Lower lobe of right lung (tissue), 2 donors: ENCODE measurements around the gene CIAO2B. TPM values are rescaled to one million over a fixed set of nuclear protein-coding genes. Genes with fewer than 3 reads are reported as not detected.

Experiments used
- ATAC-seq, 2 donors: fragments of 200-7000 bp; cut with Tn5 transposase; one replicate each; pipeline ENCODE4 v1.9.1; 2020 to 2022; ENCODE audit warnings: mild to moderate bottlenecking in 2 of 2, moderate library complexity in 2 of 2
- DNase-seq: peaks from one replicate; pipeline ENCODE4 v3.0.0-alpha.2; 2020
- H3K27ac ChIP-seq: fragments of 200-600 bp; one replicate; pipeline ENCODE4 v1.8.0; 2022
- H3K27me3 ChIP-seq: fragments of 200-600 bp; one replicate; pipeline ENCODE4 v1.8.0; 2022; ENCODE audit warnings: low read depth
- H3K36me3 ChIP-seq: fragments of 200-600 bp; one replicate; pipeline ENCODE4 v1.8.0; 2022; ENCODE audit warnings: mild to moderate bottlenecking
- H3K4me1 ChIP-seq: fragments of 200-600 bp; one replicate; pipeline ENCODE4 v1.8.0; 2022
- H3K4me3 ChIP-seq: fragments of 200-600 bp; one replicate; pipeline ENCODE4 v1.8.0; 2022; ENCODE audit warnings: mild to moderate bottlenecking
- H3K9me3 ChIP-seq: fragments of 200-600 bp; one replicate; pipeline ENCODE4 v1.8.0; 2022
- intact Hi-C: fragments of 100-400 bp; cut with DNase I; formaldehyde crosslinking; loops from one replicate; pipeline ENCODE4 v1.11.0; 2022
- total RNA-seq: library from RNA; stranded (reverse); fragmentation: NEBNext Ultra II Directional; extraction: Animal tissue kit (Norgen Biotek cat#: 25700); gene quantifications from one replicate; pipeline ENCODE4 v1.2.1, GENCODE V29; 2021
- TF ChIP-seq, protein P1 (sequence below): fragments of 200-600 bp; IDR thresholded peaks from one replicate; pipeline ENCODE4 v1.8.0; 2022; ENCODE audit warnings: antibody characterized with exemption, mild to moderate bottlenecking
- donor health status: DM: no; HTN: yes; CAD: no; lungs with severe emphysema.

Gene CIAO2B
- total RNA-seq, 1 donor from 2014 or later: 76.8 TPM

DNA sequence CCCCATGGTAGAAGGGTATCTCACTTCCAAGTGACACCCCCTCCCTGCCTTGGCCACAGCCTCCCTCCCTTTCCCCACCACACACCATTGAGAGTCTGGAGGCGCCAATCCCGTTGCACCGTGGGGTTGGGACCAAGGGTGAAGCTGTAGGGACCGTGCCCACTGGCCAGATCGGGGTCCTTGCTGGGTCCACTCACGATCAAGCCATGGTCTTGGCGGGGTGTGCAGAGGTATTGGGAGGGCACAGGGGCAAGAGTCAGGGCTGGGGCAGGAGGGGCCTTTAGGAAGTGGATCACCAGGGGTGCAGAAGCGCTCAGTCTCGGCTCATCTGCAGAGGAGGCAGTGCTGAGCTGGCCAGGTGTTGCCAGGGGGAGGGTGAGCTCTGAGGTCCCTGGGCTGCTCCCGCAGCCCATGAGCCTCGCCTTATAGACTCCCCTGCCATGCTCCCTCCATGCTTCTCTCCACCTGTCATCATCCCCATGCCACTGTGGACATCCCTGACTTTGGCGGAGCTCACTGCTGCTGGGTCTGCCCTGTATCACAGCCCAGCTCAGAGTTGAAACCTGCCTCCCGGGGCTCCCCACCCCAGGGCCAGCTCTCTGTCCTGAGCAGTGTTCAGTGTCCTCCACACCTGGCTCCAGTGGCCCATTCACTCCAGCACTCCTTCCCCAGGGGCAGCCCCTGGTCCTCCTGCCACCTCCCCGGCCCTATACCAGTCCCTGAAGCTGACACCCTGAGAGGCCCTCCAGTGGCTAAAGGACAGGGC is 23.8 kb downstream of the CIAO2B start:
- DNase-seq: peak; percentile 24
- ATAC-seq: no peak
- intact Hi-C loops: no loop called here
- H3K4me1 ChIP-seq: peaks cover 8% of the 10 kb centered on the region
- H3K4me3 ChIP-seq: no peak overlapping the region
- no peaks in the 10 kb centered on the region for H3K36me3 ChIP-seq
- TF ChIP-seq, protein P1, sequence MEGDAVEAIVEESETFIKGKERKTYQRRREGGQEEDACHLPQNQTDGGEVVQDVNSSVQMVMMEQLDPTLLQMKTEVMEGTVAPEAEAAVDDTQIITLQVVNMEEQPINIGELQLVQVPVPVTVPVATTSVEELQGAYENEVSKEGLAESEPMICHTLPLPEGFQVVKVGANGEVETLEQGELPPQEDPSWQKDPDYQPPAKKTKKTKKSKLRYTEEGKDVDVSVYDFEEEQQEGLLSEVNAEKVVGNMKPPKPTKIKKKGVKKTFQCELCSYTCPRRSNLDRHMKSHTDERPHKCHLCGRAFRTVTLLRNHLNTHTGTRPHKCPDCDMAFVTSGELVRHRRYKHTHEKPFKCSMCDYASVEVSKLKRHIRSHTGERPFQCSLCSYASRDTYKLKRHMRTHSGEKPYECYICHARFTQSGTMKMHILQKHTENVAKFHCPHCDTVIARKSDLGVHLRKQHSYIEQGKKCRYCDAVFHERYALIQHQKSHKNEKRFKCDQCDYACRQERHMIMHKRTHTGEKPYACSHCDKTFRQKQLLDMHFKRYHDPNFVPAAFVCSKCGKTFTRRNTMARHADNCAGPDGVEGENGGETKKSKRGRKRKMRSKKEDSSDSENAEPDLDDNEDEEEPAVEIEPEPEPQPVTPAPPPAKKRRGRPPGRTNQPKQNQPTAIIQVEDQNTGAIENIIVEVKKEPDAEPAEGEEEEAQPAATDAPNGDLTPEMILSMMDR: no peak
- H3K27me3 ChIP-seq: no peaks in the 10 kb centered on the region
- no peaks in the 10 kb centered on the region for H3K9me3 ChIP-seq
- no peak overlapping the region for H3K27ac ChIP-seq

DNA sequence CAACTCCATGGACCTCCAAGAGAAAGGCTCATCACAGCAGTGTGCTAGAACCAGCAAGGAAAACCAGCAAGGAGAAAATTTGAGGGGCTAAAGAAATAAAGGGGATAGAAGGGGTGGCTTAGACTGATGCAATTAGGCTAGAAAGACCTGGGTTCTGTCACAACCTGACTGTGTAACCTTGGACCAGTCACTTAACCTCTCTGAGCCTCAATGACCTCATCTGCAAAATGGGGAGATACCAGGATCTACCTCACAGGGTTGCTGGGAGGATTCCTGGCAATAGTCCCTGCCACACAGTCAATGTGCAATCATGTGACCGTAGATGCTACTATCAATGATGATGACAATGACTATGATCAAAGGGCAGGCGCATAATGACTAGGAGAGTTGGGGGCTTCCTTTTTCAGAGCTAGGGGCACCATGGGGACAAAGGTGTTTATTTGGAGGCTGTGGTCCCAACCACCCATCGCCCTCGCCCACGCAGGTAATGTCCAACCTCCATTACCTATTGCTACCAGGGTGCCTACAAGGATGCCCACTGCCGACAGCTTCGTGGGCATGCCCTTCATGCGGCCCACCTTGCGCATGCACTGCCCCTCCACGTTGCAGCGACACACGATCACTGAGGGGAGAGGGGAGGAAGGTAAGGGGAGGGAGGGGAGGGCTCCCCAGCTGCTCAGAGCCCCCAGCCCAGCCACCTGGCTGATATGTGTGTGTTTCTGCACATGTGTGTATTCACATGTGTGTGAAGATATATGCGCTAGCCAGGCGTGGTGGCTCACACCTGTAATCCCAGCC is 25.2 kb downstream of the CIAO2B start:
- DNase-seq: peak; percentile 23
- Histone ChIP-seq H3K27me3 (no peaks in the 10 kb centered on the region), H3K36me3 (no peaks in the 10 kb centered on the region), H3K4me1 (peaks cover 21% of the 10 kb centered on the region), H3K27ac (no peak overlapping the region), H3K4me3 (no peak overlapping the region), H3K9me3 (no peaks in the 10 kb centered on the region)
- no peak for ATAC-seq
- TF ChIP-seq, protein P1: no peak
- intact Hi-C loops: no loop called here

DNA sequence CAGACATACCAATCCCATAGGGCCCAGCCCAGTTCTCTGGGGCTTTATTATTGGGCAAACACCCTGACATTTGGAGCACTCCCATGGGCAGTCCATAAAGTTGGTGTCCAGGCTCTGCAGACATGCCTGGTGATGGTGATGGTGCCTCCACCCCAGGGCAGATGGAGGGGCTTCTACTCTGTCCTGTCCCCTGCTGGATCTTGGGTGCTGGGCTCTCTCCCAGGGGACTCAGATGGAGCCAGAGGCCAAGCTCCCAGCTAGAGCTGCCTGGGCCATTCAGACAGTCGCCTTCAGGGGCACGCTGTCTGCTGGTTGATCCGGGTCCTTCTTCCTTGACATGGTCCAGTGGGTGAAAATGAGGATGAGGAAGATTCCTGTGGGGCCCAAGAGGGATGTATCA is 26.1 kb downstream of the CIAO2B start:
- intact Hi-C loops: no loop called here
- ATAC-seq: no peak
- Histone ChIP-seq H3K27ac (no peak overlapping the region), H3K4me3 (no peak overlapping the region), H3K9me3 (no peaks in the 10 kb centered on the region), H3K36me3 (no peaks in the 10 kb centered on the region), H3K4me1 (peaks cover 21% of the 10 kb centered on the region), H3K27me3 (no peaks in the 10 kb centered on the region)
- peak; percentile 19 for DNase-seq
- TF ChIP-seq, protein P1: no peak

DNA sequence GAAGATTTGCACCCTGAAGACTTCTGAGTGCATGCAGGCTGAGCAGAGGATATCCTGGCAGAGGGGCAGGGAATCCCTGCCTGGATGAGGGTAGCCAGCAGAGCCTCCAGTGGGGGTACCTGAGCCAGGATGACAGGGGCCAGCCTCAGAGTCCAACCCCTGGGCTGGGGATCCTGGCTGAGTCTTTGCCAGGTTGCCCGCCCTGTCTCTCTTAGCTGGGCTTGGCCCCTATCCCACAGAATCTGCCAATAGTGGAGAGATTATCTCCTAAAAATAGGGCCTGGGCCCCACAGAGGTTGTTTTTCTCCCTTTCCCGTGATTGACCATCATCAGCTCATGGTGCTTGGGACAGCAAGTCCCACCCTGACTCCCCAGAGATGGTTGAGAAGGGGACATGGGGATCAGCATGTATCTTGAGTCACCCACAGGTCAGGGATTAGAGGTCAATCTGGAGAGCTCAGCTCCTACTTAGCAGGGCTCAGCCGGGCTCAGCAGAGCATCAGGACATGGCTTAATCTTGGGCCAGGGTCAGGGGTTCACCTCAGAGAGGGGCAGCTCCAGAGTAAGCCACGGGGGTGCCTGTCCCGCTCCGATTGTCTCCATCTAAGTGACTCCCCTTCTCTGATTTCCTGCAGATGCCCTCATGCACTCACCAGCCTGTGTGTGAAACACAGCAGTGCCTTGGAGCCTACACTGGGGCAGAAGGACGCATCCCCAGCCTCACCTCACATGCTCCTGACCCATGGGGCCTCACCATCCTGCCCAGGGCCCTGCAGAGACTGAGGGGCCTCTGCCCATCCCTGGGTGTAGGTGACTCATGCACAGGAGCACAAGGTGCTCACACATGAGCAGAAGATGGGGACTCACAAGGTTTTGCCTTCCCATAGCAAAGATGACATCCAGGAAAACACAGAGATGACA is 27.0 kb downstream of the CIAO2B start:
- peaks cover 21% of the 10 kb centered on the region for H3K4me1 ChIP-seq
- H3K27ac ChIP-seq: no peak overlapping the region
- no peak overlapping the region for H3K4me3 ChIP-seq
- H3K9me3 ChIP-seq: no peaks in the 10 kb centered on the region
- TF ChIP-seq, protein P1: no peak
- intact Hi-C loops: no loop called here
- DNase-seq (peak; percentile 21), ATAC-seq (no peak)
- H3K36me3 ChIP-seq: no peaks in the 10 kb centered on the region
- no peaks in the 10 kb centered on the region for H3K27me3 ChIP-seq
